Measurements from ENCODE around the gene COBLL1.

DNA sequence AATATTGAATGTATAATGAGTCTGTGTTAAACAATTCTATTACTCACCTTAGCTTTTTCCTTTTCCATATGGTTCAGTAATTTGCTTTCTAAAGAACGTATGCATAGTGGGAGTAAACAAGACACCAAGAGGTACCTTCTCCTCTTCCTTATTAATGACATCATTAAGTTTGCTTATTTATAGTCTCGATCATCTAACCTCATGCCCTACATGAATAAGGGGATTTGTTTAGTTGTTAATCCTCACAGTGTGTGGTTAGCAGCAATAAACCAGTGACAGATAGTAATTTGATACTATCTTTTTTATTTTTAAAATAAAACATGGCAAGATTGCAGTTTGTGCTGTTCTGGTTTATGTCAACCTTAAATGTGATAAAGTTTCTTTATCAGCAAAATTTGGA is 69.7 kb downstream of the COBLL1 start:
- TF ChIP-seq CTCF (IDR thresholded peaks at IDR 0.05; ENCODE audit: poor library complexity) (no peak), EZH2 (IDR thresholded peaks at IDR 0.05; ENCODE audit: borderline replicate concordance) (no peak), EZH2phosphoT487 (IDR thresholded peaks at IDR 0.05; ENCODE audit: low read depth, severe bottlenecking, unreplicated experiment) (no peak)

Measured in hepatocyte (in vitro differentiated cells).